GM18861 (cell line): ENCODE data around the gene LOXL4.

ENCODE experiments used
- ATAC-seq: cut with Tn5 transposase; IDR thresholded peaks from one replicate; pipeline ENCODE4 v1.9.1; 2021; ENCODE audit not compliant: unreplicated experiment

Gene LOXL4

GRCh38 chr10:98267894-98268693 lies at the start of gene LOXL4:
Gene LOXL4, minus strand, starts transcription at chr10:98268194. Its CDS starts 5,175 bp downstream, at chr10:98263019.
- no peak for ATAC-seq

GRCh38 chr10:98316661-98317060 lies 48.7 kb upstream of the LOXL4 start:
- ATAC-seq, result no peak

- no peak for ATAC-seq
These were observed 48.2 kb upstream of the LOXL4 start for GRCh38 chr10:98316170-98316569.

- no peak for ATAC-seq
These were observed 46.7 kb upstream of the LOXL4 start for GRCh38 chr10:98314532-98315284.

GRCh38 chr10:98313598-98313997 lies 45.6 kb upstream of the LOXL4 start:
- ATAC-seq, result no peak

GRCh38 chr10:98312822-98313221 lies 44.8 kb upstream of the LOXL4 start:
- ATAC-seq, result no peak

GRCh38 chr10:98312349-98312748 lies 44.4 kb upstream of the LOXL4 start:
- ATAC-seq, result no peak

- no peak for ATAC-seq
These were observed 42.7 kb upstream of the LOXL4 start for GRCh38 chr10:98310701-98311100.

GRCh38 chr10:98309366-98310355 lies 41.7 kb upstream of the LOXL4 start:
- ATAC-seq, result no peak

GRCh38 chr10:98308669-98309365 lies 40.8 kb upstream of the LOXL4 start:
- ATAC-seq, result no peak

- no peak for ATAC-seq
These were observed 40.0 kb upstream of the LOXL4 start for GRCh38 chr10:98307916-98308541.

- no peak for ATAC-seq
These were observed 38.5 kb upstream of the LOXL4 start for GRCh38 chr10:98306501-98306900.

GRCh38 chr10:98303569-98303968 lies 35.6 kb upstream of the LOXL4 start:
- no peak for ATAC-seq

GRCh38 chr10:98302741-98303365 lies 34.9 kb upstream of the LOXL4 start:
- no peak for ATAC-seq

GRCh38 chr10:98301664-98302319 lies 33.8 kb upstream of the LOXL4 start:
- no peak for ATAC-seq

GRCh38 chr10:98300526-98301229 lies 32.7 kb upstream of the LOXL4 start:
- ATAC-seq, result no peak

GRCh38 chr10:98299341-98299740 lies 31.3 kb upstream of the LOXL4 start:
- no peak for ATAC-seq

GRCh38 chr10:98296524-98296923 lies 28.5 kb upstream of the LOXL4 start:
- ATAC-seq, result no peak
